GM12801 (cell line): ENCODE data around the gene NDUFS5.

ENCODE experiments used
- TF ChIP-seq, protein P1 (sequence below): IDR thresholded peaks from one replicate; pipeline ENCODE4 v1.5.1; 2011; ENCODE audit warnings: control low read depth; ENCODE audit not compliant: insufficient read length; ENCODE audit errors: extremely low read depth

NDUFS5 gene

GRCh38 chr1:39036678-39037077 is 10.5 kb downstream of the NDUFS5 start:
- TF ChIP-seq, protein P1, sequence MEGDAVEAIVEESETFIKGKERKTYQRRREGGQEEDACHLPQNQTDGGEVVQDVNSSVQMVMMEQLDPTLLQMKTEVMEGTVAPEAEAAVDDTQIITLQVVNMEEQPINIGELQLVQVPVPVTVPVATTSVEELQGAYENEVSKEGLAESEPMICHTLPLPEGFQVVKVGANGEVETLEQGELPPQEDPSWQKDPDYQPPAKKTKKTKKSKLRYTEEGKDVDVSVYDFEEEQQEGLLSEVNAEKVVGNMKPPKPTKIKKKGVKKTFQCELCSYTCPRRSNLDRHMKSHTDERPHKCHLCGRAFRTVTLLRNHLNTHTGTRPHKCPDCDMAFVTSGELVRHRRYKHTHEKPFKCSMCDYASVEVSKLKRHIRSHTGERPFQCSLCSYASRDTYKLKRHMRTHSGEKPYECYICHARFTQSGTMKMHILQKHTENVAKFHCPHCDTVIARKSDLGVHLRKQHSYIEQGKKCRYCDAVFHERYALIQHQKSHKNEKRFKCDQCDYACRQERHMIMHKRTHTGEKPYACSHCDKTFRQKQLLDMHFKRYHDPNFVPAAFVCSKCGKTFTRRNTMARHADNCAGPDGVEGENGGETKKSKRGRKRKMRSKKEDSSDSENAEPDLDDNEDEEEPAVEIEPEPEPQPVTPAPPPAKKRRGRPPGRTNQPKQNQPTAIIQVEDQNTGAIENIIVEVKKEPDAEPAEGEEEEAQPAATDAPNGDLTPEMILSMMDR = no peak

GRCh38 chr1:39043513-39043912 is 17.4 kb downstream of the NDUFS5 start:
- TF ChIP-seq, protein P1 = no peak

- TF ChIP-seq, protein P1 = no peak
Measured at GRCh38 chr1:39044762-39045161, 18.6 kb downstream of the NDUFS5 start.

DNA sequence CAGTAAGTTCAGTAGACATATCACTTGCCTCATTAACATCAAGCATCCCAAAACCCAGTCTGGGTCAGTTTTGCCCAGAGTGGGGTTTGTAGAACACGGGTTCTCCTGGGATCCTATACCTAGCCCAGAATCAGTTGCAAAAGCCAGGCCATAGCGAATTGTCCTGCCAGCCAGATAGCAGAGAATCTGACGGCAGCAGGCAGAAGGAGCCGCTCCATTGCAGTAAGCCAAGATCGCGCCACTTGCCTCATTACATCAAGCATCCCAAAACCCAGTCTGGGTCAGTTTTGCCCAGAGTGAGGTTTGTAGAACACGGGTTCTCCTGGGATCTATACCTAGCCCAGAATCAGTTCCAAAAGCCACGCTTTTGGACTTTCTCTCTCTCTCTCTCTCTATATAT is 19.1 kb downstream of the NDUFS5 start:
- TF ChIP-seq, protein P1 = no peak

DNA sequence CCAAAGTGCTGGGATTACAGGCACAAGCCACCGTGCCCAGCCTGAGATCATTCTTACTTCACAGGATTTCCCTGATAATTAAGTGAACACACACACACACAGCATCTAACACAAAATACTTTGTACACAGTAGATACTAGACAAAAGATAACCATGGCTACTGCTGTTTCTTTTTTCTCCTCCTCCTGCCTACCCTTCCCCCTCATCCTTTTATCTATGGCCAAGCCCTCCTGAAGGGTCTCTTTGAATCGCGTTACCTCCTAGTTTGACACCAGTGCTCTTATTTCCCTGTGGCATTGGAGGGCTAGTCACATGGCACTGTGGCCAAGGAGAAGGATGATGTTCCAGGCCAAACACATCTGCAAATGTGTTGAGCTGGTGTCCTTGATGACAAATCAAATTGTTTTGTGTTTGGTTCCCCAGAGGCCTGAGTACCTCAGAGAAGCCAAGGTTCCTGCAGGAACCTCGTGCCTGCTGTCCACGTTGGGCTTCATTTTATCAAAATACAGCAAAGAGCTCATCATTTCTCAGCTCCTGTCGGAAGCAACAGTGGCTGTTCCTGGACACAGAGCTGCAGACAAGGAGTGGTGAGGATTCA is 20.6 kb downstream of the NDUFS5 start:
- TF ChIP-seq, protein P1 = no peak

- TF ChIP-seq, protein P1 = no peak
Measured at GRCh38 chr1:39047374-39048229, 21.5 kb downstream of the NDUFS5 start.

- TF ChIP-seq, protein P1 = no peak
Measured at GRCh38 chr1:39048745-39049370, 22.7 kb downstream of the NDUFS5 start.
